Neuronal stem cell (in vitro differentiated cells): ENCODE measurements around the gene DNTTIP2.

Source experiments
- DNase-seq: peaks from one replicate; pipeline ENCODE4 v3.0.0-alpha.2; 2013; ENCODE audit warnings: low spot score
- H2AFZ ChIP-seq: one replicate; pipeline ENCODE4 v1.6.1; 2013; ENCODE audit warnings: mild to moderate bottlenecking, low read length, inconsistent platforms
- H2AK5ac ChIP-seq: 2 replicates; pipeline ENCODE4 v1.6.1; 2013; ENCODE audit warnings: low read depth, mild to moderate bottlenecking, inconsistent platforms, low read length, moderate library complexity, mixed read lengths
- H2BK120ac ChIP-seq: 2 replicates; pipeline ENCODE4 v1.6.1; 2013; ENCODE audit warnings: low read depth, mild to moderate bottlenecking, inconsistent platforms, low read length, moderate library complexity, mixed read lengths
- H2BK12ac ChIP-seq: one replicate; pipeline ENCODE4 v1.6.1; 2013; ENCODE audit warnings: low read length, inconsistent platforms
- H2BK15ac ChIP-seq: 2 replicates; pipeline ENCODE4 v1.6.1; 2013; ENCODE audit warnings: mild to moderate bottlenecking, low read length, inconsistent platforms, mixed read lengths
- H2BK5ac ChIP-seq: one replicate; pipeline ENCODE4 v1.6.1; 2013; ENCODE audit warnings: inconsistent platforms, mild to moderate bottlenecking, low read length, moderate library complexity
- H3K14ac ChIP-seq: one replicate; pipeline ENCODE4 v1.6.1; 2013; ENCODE audit warnings: low read length, inconsistent platforms
- H3K18ac ChIP-seq: 2 replicates; pipeline ENCODE4 v1.6.1; 2013; ENCODE audit warnings: low read length, inconsistent platforms
- H3K23ac ChIP-seq: 2 replicates; pipeline ENCODE4 v1.6.1; 2013; ENCODE audit warnings: low read depth, mild to moderate bottlenecking, mixed read lengths, low read length, inconsistent platforms; ENCODE audit not compliant: poor library complexity
- H3K27ac ChIP-seq: replicated peaks from 3 replicates; pipeline ENCODE4 v1.5.1; 2013; ENCODE audit warnings: low read length, inconsistent platforms
- H3K27me3 ChIP-seq, 3 experiments: 2 replicates each; pipeline ENCODE4 v1.6.1; 2013; ENCODE audit warnings: low read length in 3 of 3, mild to moderate bottlenecking in 2 of 3, inconsistent platforms in 1 of 3, low read depth in 1 of 3, mixed read lengths in 1 of 3, moderate library complexity in 1 of 3; ENCODE audit not compliant: control insufficient read depth in 3 of 3, insufficient read depth in 3 of 3
- H3K36me3 ChIP-seq, 2 donors: replicated peaks in 1 of 2; 2 replicates each; pipeline ENCODE4 v1.6.1; 2013; ENCODE audit warnings: low read length in 2 of 2; ENCODE audit not compliant: control insufficient read depth in 2 of 2, insufficient read depth in 2 of 2
- H3K4ac ChIP-seq: 2 replicates; pipeline ENCODE4 v1.6.1; 2013; ENCODE audit warnings: inconsistent platforms, mild to moderate bottlenecking, low read length, moderate library complexity
- H3K4me1 ChIP-seq, 2 donors: 1 replicate in 1 of 2; 2 replicates in 1 of 2; pipeline ENCODE4 v1.6.1; 2013; ENCODE audit warnings: low read length in 2 of 2, low read depth in 1 of 2; ENCODE audit not compliant: control insufficient read depth in 2 of 2, insufficient read depth in 1 of 2
- H3K4me2 ChIP-seq: one replicate; pipeline ENCODE4 v1.6.1; 2013; ENCODE audit warnings: mild to moderate bottlenecking, low read length, inconsistent platforms; ENCODE audit not compliant: insufficient read depth, poor library complexity, severe bottlenecking
- H3K4me3 ChIP-seq, 2 donors: 2 replicates each; pipeline ENCODE4 v1.5.1; 2013; ENCODE audit warnings: low read length in 2 of 2, mild to moderate bottlenecking in 2 of 2, inconsistent platforms in 1 of 2, moderate library complexity in 1 of 2
- H3K79me1 ChIP-seq: one replicate; pipeline ENCODE4 v1.6.1; 2013; ENCODE audit warnings: low read depth, mild to moderate bottlenecking, inconsistent platforms, low read length, moderate library complexity
- H3K9ac ChIP-seq: one replicate; pipeline ENCODE4 v1.6.1; 2013; ENCODE audit warnings: mild to moderate bottlenecking, low read depth, low read length, inconsistent platforms; ENCODE audit not compliant: poor library complexity
- H3K9me3 ChIP-seq, 2 donors: replicated peaks in 1 of 2; 2 replicates each; pipeline versions ENCODE3 to v1.6.1; 2013; ENCODE audit warnings: low read length in 2 of 2, mild to moderate bottlenecking in 2 of 2, inconsistent platforms in 1 of 2, low read depth in 1 of 2, mixed read lengths in 1 of 2, moderate library complexity in 1 of 2; ENCODE audit not compliant: control insufficient read depth in 2 of 2, insufficient read depth in 1 of 2
- H4K8ac ChIP-seq: one replicate; pipeline ENCODE4 v1.6.1; 2013; ENCODE audit warnings: low read depth, mild to moderate bottlenecking, inconsistent platforms, low read length, moderate library complexity
- H4K91ac ChIP-seq: one replicate; pipeline ENCODE4 v1.6.1; 2013; ENCODE audit warnings: low read length, low read depth, mild to moderate bottlenecking, inconsistent platforms; ENCODE audit not compliant: poor library complexity
- WGBS, 2 donors: extraction: QIAGEN DNeasy Blood & Tissue Kit; methylation state at CpG; one replicate each; pipeline ENCODE4 v1.1.7; 2013; ENCODE audit warnings: missing lambda C conversion rate in 2 of 2, mixed read lengths in 1 of 2; ENCODE audit not compliant: insufficient read length in 2 of 2, insufficient replicate concordance in 1 of 2; ENCODE audit errors: extremely low coverage in 2 of 2; 5-methylcytosine and 5-hydroxymethylcytosine counted together

Gene DNTTIP2

DNA sequence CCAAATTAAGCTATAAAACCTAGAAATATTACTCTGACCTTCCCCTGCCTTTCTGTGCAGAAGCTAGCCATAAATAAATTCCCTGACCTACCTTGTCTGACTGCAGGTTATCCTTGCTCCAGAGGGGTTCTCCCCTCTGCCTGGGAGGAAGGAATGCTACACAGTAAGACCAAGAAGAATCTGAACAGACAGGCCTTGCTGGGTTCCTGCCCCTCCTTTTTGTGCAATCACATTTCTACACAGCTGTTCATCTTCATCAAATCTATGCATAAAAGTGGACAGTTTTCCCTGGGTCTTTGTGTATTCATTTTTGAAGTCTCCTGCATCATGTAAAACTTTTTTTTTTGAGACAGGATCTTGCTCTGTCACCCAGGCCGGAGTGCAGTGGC is 50.6 kb downstream of the DNTTIP2 start:
- Histone ChIP-seq H3K18ac (no peak overlapping the region), H3K4me1 (no peaks in the 10 kb centered on the region), H2BK120ac (no peak overlapping the region), H3K79me1 (no peaks in the 10 kb centered on the region), H2BK15ac (no peak overlapping the region), H3K36me3 (no peaks in the 10 kb centered on the region), H3K27ac (no peak overlapping the region), H3K4me2 (no peak overlapping the region), H2BK12ac (no peak overlapping the region), H3K4me3 (no peak overlapping the region), H2AK5ac (no peak overlapping the region), H4K8ac (no peak overlapping the region), H3K14ac (no peak overlapping the region), H3K4ac (no peak overlapping the region), H2AFZ (no peak overlapping the region), H4K91ac (no peak overlapping the region), H3K23ac (no peak overlapping the region), H3K9ac (no peak overlapping the region), H2BK5ac (no peak overlapping the region), H3K27me3 (no peaks in the 10 kb centered on the region), H3K9me3 (peaks cover 0 to 12% of the 10 kb centered on the region in 2 donors)
- WGBS, 2 donors = no CpG with 5 or more reads among the region's 1 CpG
- no peak for DNase-seq

DNA sequence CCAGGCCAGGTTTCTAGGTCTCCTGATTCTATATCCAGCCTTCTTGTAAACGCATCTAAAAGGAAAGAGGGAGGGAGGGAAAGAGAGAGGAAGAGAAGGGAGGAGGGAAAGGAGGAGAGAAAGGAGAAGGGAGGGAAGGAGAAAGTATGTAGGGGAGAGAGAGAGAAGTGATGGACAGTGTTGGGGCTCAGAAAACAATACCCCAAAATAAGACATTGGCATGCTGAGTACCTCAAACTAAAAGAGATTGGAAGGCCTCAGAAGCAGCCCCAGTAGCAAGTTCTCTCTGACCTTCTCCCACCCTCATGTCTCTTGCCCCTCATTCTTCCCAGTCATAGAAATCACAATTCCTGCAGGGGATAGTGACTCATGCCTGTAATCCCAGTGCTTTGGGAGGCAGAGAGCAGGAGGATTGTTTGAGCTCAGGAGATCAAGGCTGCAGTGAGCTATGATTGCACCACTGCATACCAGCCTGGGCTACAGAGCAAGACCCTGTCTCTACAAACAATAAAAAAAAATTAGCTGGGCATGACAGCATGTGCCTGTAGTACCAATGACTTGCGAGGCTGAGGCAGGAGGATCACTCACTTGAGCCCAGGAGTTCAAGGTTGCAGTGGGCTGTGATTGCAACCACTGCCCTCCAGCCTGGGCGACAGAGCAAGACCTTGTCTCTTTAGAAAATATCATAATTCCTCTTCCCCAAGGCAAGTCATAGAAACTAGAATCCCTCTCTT is 51.2 kb downstream of the DNTTIP2 start:
- H3K4me3 ChIP-seq = no peak overlapping the region
- no peak overlapping the region for H4K91ac ChIP-seq
- no peak overlapping the region for H3K27ac ChIP-seq
- H2BK12ac ChIP-seq = no peak overlapping the region
- no peaks in the 10 kb centered on the region for H3K4me1 ChIP-seq
- H3K9me3 ChIP-seq = peaks cover 0 to 7% of the 10 kb centered on the region in 2 donors
- H3K79me1 ChIP-seq = no peaks in the 10 kb centered on the region
- no peak overlapping the region for H3K14ac ChIP-seq
- no peak overlapping the region for H3K23ac ChIP-seq
- H2BK15ac ChIP-seq = no peak overlapping the region
- no peak overlapping the region for H3K4ac ChIP-seq
- H2AK5ac ChIP-seq = no peak overlapping the region
- no peaks in the 10 kb centered on the region for H3K27me3 ChIP-seq
- no peak overlapping the region for H2BK120ac ChIP-seq
- H2BK5ac ChIP-seq = no peak overlapping the region
- no CpG with 5 or more reads among the region's 3 CpGs for WGBS, 2 donors
- H3K4me2 ChIP-seq = no peak overlapping the region
- H3K9ac ChIP-seq = peak overlapping the region; percentile 47
- H3K36me3 ChIP-seq = no peaks in the 10 kb centered on the region
- DNase-seq = no peak
- H2AFZ ChIP-seq = no peak overlapping the region
- H3K18ac ChIP-seq = no peak overlapping the region
- no peak overlapping the region for H4K8ac ChIP-seq

- no peak overlapping the region for H2BK120ac ChIP-seq
- H3K27ac ChIP-seq = no peak overlapping the region
- H3K18ac ChIP-seq = no peak overlapping the region
- H3K9ac ChIP-seq = no peak overlapping the region
- H3K4me3 ChIP-seq = no peak overlapping the region
- H4K8ac ChIP-seq = no peak overlapping the region
- no peak overlapping the region for H2BK5ac ChIP-seq
- WGBS, 2 donors = no CpG with 5 or more reads among the region's 1 CpG
- H2BK12ac ChIP-seq = no peak overlapping the region
- no peaks in the 10 kb centered on the region for H3K4me1 ChIP-seq
- H3K4me2 ChIP-seq = no peak overlapping the region
- no peaks in the 10 kb centered on the region for H3K27me3 ChIP-seq
- H3K4ac ChIP-seq = no peak overlapping the region
- H3K79me1 ChIP-seq = no peaks in the 10 kb centered on the region
- no peaks in the 10 kb centered on the region for H3K36me3 ChIP-seq
- H4K91ac ChIP-seq = no peak overlapping the region
- no peak overlapping the region for H2AK5ac ChIP-seq
- no peak overlapping the region for H2BK15ac ChIP-seq
- no peak overlapping the region for H2AFZ ChIP-seq
- no peak for DNase-seq
- no peak overlapping the region for H3K23ac ChIP-seq
- peaks cover 0 to 5% of the 10 kb centered on the region in 2 donors for H3K9me3 ChIP-seq
- no peak overlapping the region for H3K14ac ChIP-seq
These were observed 51.9 kb downstream of the DNTTIP2 start for GRCh38 chr1:93827128-93827527.

- Histone ChIP-seq H2AFZ (no peak overlapping the region), H2BK5ac (no peak overlapping the region), H3K4me1 (peaks cover 6 to 11% of the 10 kb centered on the region in 2 donors), H4K91ac (no peak overlapping the region), H3K4me2 (no peak overlapping the region), H2BK120ac (no peak overlapping the region), H4K8ac (no peak overlapping the region), H3K27me3 (no peaks in the 10 kb centered on the region), H3K23ac (no peak overlapping the region), H3K27ac (no peak overlapping the region), H3K36me3 (no peaks in the 10 kb centered on the region), H3K18ac (no peak overlapping the region), H2BK12ac (no peak overlapping the region), H3K79me1 (no peaks in the 10 kb centered on the region), H3K9ac (no peak overlapping the region), H3K14ac (no peak overlapping the region), H2AK5ac (no peak overlapping the region), H3K9me3 (peaks cover 0 to 3% of the 10 kb centered on the region in 2 donors), H3K4me3 (no peak overlapping the region), H2BK15ac (no peak overlapping the region), H3K4ac (no peak overlapping the region)
- no peak for DNase-seq
- no CpG with 5 or more reads among the region's 6 CpGs for WGBS, 2 donors
These were observed 54.2 kb downstream of the DNTTIP2 start for GRCh38 chr1:93824834-93825233.
